ENCODE data around the gene FAM135A. TPM values are rescaled to one million over a fixed set of nuclear protein-coding genes. Genes with fewer than 3 reads are reported as not detected.

Gene FAM135A
- total and polyA plus RNA-seq, 2 of the 13 experiments (the other 11 are each of a cell fraction or from before 2014, with no cell fraction given), result 26.9 to 31.5 TPM

DNA sequence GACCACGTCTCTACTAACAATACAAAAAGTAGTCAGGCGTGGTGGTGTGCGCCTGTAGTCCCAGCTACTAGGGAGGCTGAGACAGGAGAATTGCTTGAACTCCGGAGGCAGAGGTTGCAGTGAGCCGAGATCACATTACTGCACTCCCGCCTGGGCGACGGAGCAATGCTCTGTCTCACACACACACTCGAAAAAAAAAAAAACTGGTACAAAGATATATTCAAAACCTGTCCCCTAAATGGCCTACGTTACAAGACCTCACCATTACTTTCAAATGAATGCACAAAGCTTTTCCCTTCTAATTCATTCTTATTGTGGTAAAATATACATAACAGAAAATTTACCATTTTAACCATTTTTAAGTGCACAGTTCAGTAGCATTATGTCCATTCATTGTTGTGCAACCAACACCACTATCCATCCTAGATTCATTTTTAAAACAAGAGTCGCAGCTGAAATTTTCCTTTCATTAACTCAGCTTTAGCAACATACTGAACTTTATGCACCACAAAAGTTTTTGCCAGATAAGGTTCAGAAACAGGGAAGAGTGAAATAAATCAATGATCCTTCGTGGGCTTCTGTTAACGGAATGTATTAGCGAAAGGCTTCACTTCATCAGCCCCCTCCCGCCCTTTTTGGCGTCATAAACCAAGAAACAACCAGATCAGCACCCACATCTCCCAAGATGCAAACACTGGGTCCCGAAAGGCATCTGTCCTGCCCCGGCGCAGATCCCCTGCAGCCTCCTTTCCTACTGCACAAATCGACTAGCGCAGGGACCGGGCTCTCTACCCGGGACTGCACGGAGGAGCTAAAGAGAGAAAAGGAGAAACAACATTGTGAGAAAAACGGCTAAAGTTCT is 825 bp upstream of the FAM135A start:
- Histone ChIP-seq H4K20me1 (ENCODE audit: insufficient read depth, low read length) (no peaks in the 10 kb centered on the region), H3K79me2 (ENCODE audit: insufficient read depth, low read length) (peaks cover 31% of the 10 kb centered on the region), H3K4me2 (ENCODE audit: low read depth, low read length) (peak overlapping the region; percentile 69), H3K4me1 (ENCODE audit: insufficient read depth, low read length) (peaks cover 40% of the 10 kb centered on the region), H3K9ac (ENCODE audit: insufficient read depth, low read depth, low read length) (peak overlapping the region; percentile 87), H2AFZ (ENCODE audit: low read length) (no peak overlapping the region), H3K9me3 (ENCODE audit: low read length) (no peaks in the 10 kb centered on the region), H3K4me3 (replicated peaks in 1 of 3; ENCODE audit: insufficient read depth in 1 of 3, low read depth in 2 of 3, low read length in 3 of 3) (peak overlapping the region; percentile 68 to 83 (median 74)), H3K27ac (ENCODE audit: extremely low read length, insufficient read depth, low read length) (peak overlapping the region; percentile 72), H3K27me3 (ENCODE audit: control insufficient read depth in 1 of 2, insufficient read depth in 2 of 2, low read length in 2 of 2) (no peaks in the 10 kb centered on the region; a peak in 1 of 5 replicates), H3K36me3 (replicated peaks in 1 of 2; ENCODE audit: control insufficient read depth in 1 of 2, insufficient read depth in 2 of 2, low read length in 2 of 2) (peaks cover 0 to 7% of the 10 kb centered on the region in 2 experiments; a peak in 1 of 5 replicates)
- DNase-seq (ENCODE audit: low spot score) (no peak), ATAC-seq (peak; percentile 53), FAIRE-seq (no peak)
- intact Hi-C loops (cut with micrococcal nuclease; ENCODE audit: unreplicated experiment) (loop anchor here (1.0 kb wide), 2 partner anchors 13 to 14 kb away; no protein-coding TSS in a partner anchor), in situ Hi-C loops (cut with HindIII; ENCODE audit: extremely low pct_ligation_motif_present, low pct_unique_long_range_greater_than_20kb) (no loop called here)
- CTCF ChIA-PET (ENCODE audit: low intra/inter-chr PET ratio, low total read pairs), result no interaction called here
- 26% methylated on average over 25 of the region's 25 CpGs for WGBS (ENCODE audit: low lambda C conversion rate)
- POLR2A ChIA-PET, result interaction anchor here (0.7 to 4.0 kb wide), 22 partner anchors 10 to 427 kb away, joined by 3 to 75 read pairs (median 4); partner anchors contain the start of genes SDHAF4 and SMAP1
- BruUV-seq (replicated peaks), result TSS peak; percentile 95
- peak; percentile 54; the same call in 1 of the 2 replicates for TF ChIP-seq ZNF460 (CRISPR knock-in tag; IDR thresholded peaks at IDR 0.05; ENCODE audit: borderline replicate concordance)
- peak; percentile 63; the same call in 1 of the 2 replicates for TF ChIP-seq ZBTB3 (CRISPR knock-in tag; IDR thresholded peaks at IDR 0.05; ENCODE audit: borderline replicate concordance, low read depth)
- TF ChIP-seq, protein P1, sequence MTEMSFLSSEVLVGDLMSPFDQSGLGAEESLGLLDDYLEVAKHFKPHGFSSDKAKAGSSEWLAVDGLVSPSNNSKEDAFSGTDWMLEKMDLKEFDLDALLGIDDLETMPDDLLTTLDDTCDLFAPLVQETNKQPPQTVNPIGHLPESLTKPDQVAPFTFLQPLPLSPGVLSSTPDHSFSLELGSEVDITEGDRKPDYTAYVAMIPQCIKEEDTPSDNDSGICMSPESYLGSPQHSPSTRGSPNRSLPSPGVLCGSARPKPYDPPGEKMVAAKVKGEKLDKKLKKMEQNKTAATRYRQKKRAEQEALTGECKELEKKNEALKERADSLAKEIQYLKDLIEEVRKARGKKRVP (CRISPR knock-in tag; IDR thresholded peaks at IDR 0.05), result no peak
- 0 out of 2 replicates have a peak, but pooled peaks have one; percentile 7 for TF ChIP-seq NR2C2 (CRISPR knock-in tag; IDR thresholded peaks at IDR 0.05; ENCODE audit: borderline replicate concordance)
- TF ChIP-seq, protein P2, sequence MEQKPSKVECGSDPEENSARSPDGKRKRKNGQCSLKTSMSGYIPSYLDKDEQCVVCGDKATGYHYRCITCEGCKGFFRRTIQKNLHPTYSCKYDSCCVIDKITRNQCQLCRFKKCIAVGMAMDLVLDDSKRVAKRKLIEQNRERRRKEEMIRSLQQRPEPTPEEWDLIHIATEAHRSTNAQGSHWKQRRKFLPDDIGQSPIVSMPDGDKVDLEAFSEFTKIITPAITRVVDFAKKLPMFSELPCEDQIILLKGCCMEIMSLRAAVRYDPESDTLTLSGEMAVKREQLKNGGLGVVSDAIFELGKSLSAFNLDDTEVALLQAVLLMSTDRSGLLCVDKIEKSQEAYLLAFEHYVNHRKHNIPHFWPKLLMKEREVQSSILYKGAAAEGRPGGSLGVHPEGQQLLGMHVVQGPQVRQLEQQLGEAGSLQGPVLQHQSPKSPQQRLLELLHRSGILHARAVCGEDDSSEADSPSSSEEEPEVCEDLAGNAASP (CRISPR knock-in tag; IDR thresholded peaks at IDR 0.05; ENCODE audit: borderline replicate concordance), result no peak
- peak; percentile 17; the same call in 1 of the 2 replicates for TF ChIP-seq CEBPG (CRISPR knock-in tag; IDR thresholded peaks at IDR 0.05)
- peak; percentile 34; the same call in 1 of the 2 replicates for TF ChIP-seq HMG20A (CRISPR knock-in tag; IDR thresholded peaks at IDR 0.05; ENCODE audit: borderline replicate concordance)
- no peak for TF ChIP-seq KLF12 (CRISPR knock-in tag; IDR thresholded peaks at IDR 0.05; ENCODE audit: borderline replicate concordance)
- TF ChIP-seq KLF16 (CRISPR knock-in tag; IDR thresholded peaks at IDR 0.05), result peak in 1 of 2 experiments; percentile 57; a peak in 1 of 4 replicates
- TF ChIP-seq, protein P3, sequence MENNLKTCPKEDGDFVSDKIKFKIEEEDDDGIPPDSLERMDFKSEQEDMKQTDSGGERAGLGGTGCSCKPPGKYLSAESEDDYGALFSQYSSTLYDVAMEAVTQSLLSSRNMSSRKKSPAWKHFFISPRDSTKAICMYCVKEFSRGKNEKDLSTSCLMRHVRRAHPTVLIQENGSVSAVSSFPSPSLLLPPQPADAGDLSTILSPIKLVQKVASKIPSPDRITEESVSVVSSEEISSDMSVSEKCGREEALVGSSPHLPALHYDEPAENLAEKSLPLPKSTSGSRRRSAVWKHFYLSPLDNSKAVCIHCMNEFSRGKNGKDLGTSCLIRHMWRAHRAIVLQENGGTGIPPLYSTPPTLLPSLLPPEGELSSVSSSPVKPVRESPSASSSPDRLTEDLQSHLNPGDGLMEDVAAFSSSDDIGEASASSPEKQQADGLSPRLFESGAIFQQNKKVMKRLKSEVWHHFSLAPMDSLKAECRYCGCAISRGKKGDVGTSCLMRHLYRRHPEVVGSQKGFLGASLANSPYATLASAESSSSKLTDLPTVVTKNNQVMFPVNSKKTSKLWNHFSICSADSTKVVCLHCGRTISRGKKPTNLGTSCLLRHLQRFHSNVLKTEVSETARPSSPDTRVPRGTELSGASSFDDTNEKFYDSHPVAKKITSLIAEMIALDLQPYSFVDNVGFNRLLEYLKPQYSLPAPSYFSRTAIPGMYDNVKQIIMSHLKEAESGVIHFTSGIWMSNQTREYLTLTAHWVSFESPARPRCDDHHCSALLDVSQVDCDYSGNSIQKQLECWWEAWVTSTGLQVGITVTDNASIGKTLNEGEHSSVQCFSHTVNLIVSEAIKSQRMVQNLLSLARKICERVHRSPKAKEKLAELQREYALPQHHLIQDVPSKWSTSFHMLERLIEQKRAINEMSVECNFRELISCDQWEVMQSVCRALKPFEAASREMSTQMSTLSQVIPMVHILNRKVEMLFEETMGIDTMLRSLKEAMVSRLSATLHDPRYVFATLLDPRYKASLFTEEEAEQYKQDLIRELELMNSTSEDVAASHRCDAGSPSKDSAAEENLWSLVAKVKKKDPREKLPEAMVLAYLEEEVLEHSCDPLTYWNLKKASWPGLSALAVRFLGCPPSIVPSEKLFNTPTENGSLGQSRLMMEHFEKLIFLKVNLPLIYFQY (CRISPR knock-in tag; IDR thresholded peaks at IDR 0.05; ENCODE audit: borderline replicate concordance), result no peak
- TF ChIP-seq TMF1 (CRISPR knock-in tag; IDR thresholded peaks at IDR 0.05; ENCODE audit: low read depth), result 0 out of 2 replicates have a peak, but pooled peaks have one; percentile 17
- TF ChIP-seq ZNF619 (CRISPR knock-in tag; IDR thresholded peaks at IDR 0.05), result 0 out of 2 replicates have a peak, but pooled peaks have one; percentile 47
- TF ChIP-seq WIZ (CRISPR knock-in tag; IDR thresholded peaks at IDR 0.05), result no peak
- TF ChIP-seq, protein P4, sequence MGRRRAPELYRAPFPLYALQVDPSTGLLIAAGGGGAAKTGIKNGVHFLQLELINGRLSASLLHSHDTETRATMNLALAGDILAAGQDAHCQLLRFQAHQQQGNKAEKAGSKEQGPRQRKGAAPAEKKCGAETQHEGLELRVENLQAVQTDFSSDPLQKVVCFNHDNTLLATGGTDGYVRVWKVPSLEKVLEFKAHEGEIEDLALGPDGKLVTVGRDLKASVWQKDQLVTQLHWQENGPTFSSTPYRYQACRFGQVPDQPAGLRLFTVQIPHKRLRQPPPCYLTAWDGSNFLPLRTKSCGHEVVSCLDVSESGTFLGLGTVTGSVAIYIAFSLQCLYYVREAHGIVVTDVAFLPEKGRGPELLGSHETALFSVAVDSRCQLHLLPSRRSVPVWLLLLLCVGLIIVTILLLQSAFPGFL (CRISPR knock-in tag; IDR thresholded peaks at IDR 0.05), result 0 out of 2 replicates have a peak, but pooled peaks have one; percentile 39
